Duodenal mucosa (tissue), 2 donors: ENCODE measurements around the gene DUSP18.
"Not testable (repeated sequence)": the region's sequence is repeated elsewhere in the genome, so short reads cannot be mapped to it uniquely, and the experiment has no call there.

Experiments used
- H3K27ac ChIP-seq: one replicate; pipeline ENCODE4 v1.7.0; 2013; ENCODE audit warnings: low read depth, low read length
- H3K27me3 ChIP-seq, 2 donors: one replicate each; pipeline ENCODE4 v1.7.0; 2013; ENCODE audit warnings: low read length in 2 of 2, control low read depth in 1 of 2; ENCODE audit not compliant: insufficient read depth in 2 of 2, control insufficient read depth in 1 of 2
- H3K36me3 ChIP-seq, 2 donors: one replicate each; pipeline ENCODE4 v1.7.0; 2013; ENCODE audit warnings: low read length in 2 of 2, control low read depth in 1 of 2; ENCODE audit not compliant: insufficient read depth in 2 of 2, control insufficient read depth in 1 of 2
- H3K4me1 ChIP-seq, 2 donors: one replicate each; pipeline ENCODE4 v1.7.0; 2013; ENCODE audit warnings: low read length in 2 of 2, control low read depth in 1 of 2; ENCODE audit not compliant: insufficient read depth in 2 of 2, control insufficient read depth in 1 of 2
- H3K4me3 ChIP-seq, 2 donors: one replicate each; pipeline ENCODE4 v1.7.0; 2013; ENCODE audit warnings: low read length in 2 of 2, low read depth in 1 of 2
- H3K9ac ChIP-seq, 2 donors: one replicate each; pipeline ENCODE4 v1.7.0; 2013; ENCODE audit warnings: low read length in 2 of 2, low read depth in 1 of 2
- H3K9me3 ChIP-seq, 2 donors: one replicate each; pipeline ENCODE4 v1.7.0; 2013; ENCODE audit warnings: low read length in 2 of 2, control low read depth in 1 of 2; ENCODE audit not compliant: control insufficient read depth in 1 of 2

Gene DUSP18

DNA sequence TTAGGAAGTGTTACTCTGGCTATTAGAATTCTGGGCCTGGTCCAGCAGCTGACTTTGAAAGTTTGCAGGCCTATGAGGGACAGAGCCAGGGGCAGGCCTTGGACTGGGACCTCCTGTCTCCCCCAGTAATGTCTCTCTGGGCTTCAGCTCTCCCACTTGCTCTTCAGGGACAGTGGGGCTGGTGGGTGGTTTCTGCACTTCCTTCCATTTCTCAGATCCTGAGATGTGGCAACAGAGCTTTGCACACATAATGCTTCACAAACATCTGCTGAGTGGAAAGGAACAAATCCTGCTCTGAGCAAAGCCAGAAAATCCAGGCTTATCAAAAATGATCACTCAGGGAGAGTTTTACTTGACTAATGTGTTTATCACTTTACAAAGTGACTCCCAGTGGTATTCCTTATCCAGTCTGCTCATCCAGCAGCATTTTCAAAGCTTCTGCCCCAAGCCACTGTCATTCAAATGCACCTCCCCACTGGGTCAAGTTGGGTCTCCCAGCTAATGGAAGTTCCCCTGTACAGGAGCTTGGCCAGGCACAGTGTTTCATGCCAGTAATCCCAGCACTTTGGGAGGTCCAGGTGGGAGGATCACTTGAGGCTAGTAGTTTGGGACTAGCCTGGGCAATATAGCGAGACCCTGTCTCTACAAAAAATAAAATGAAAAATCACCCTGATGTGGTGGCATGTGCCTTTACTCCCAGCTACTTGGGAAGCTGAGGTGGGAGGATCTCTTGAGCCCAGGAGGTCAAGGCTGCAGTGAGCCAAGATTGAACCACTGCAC, 13.5 kb upstream of the DUSP18 start:
- Histone ChIP-seq H3K36me3 (no peaks in the 10 kb centered on the region), H3K4me3 (no peak overlapping the region), H3K27ac (no peak overlapping the region), H3K9me3 (no peaks in the 10 kb centered on the region), H3K27me3 (no peaks in the 10 kb centered on the region), H3K9ac (no peak overlapping the region), H3K4me1 (peaks cover 0 to 3% of the 10 kb centered on the region in 2 donors)

DNA sequence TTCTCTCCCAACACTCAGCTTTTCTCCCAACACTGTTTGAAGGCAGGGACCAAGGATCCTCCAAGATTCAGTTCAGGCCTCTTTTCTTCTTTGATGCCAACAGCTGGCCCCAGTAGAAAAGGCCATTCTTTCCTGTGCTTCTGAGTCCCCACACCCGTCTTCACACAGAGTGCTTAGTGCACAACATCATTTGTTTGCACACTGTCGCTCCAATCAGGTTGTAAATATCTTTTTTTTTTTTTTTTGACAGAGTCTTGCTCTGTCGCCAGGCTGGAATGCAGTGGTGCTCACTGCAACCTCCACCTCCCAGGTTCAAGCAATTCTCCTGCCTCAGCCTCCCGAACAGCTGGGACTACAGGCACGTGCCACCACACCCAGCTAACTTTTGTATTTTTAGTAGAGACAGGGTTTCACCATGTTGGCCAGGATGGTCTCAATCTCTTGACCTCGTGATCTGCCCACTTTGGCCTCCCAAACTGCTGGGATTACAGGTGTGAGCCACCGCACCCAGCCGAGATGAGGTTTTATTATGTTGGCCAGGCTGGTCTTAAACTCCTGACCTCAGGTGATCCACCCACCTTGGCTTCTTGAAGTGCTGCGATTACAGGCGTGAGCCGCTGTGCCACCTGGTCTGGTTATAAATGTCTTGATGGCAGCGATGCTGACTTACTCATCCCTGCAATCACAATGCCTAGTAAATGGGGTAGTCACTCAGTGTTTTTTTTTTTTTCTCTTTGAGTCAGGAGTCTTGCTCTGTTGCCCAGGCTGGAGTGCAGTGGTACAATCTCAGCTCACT, 12.4 kb upstream of the DUSP18 start:
- not testable (repeated sequence) for H3K36me3 ChIP-seq, H3K27me3 ChIP-seq, H3K4me1 ChIP-seq, H3K4me3 ChIP-seq, H3K9me3 ChIP-seq, H3K9ac ChIP-seq, H3K27ac ChIP-seq

DNA sequence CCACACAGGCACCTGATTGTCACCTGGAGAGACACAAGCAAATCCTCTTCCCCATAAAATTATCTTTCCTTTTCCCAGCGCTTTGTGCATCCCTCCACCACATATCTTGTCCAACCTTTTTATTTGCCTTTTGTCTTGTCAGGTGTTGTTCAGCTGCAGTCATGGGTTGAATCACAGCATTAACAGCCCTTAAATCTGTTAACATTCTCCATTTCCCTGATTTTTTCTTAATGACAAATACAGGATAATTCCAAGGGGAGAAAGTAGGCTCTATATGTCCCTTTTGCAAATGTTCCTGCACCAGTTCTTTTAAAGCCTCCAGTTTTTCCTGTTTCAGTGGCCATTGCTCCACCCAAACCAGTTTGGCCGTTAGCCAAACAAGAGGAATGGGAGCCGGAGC, 8.9 kb upstream of the DUSP18 start:
- H3K9ac ChIP-seq, H3K9me3 ChIP-seq: not testable (repeated sequence)

DNA sequence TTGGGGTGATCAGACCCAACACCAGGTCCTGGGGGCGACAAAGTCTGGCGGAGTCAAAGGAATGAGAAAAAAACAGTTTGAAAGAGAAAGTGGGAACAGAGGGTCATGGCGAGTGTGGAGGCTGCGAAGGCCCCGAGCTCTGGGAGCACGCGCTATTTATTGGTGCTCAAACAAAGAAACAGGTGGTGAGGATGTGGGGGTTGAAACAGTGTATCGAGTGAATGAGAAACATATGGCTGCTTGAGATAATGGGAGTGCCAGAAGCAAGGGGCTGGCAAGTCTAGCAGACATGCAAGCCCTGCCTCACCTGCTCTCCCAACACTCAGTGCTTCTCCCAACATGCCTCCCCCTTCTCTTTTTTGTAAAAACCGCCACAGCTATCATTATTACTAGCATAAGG, 7.8 kb upstream of the DUSP18 start:
- H3K4me3 ChIP-seq: no peak overlapping the region
- H3K9me3 ChIP-seq: no peaks in the 10 kb centered on the region
- no peaks in the 10 kb centered on the region for H3K27me3 ChIP-seq
- H3K9ac ChIP-seq: no peak overlapping the region
- H3K36me3 ChIP-seq: no peaks in the 10 kb centered on the region
- H3K27ac ChIP-seq: no peak overlapping the region
- no peaks in the 10 kb centered on the region for H3K4me1 ChIP-seq

More for the DNA sequence above, 8.9 kb upstream of the DUSP18 start:
- H3K36me3 ChIP-seq, H3K4me1 ChIP-seq, H3K27ac ChIP-seq, H3K4me3 ChIP-seq, H3K27me3 ChIP-seq: not testable (repeated sequence)

DNA sequence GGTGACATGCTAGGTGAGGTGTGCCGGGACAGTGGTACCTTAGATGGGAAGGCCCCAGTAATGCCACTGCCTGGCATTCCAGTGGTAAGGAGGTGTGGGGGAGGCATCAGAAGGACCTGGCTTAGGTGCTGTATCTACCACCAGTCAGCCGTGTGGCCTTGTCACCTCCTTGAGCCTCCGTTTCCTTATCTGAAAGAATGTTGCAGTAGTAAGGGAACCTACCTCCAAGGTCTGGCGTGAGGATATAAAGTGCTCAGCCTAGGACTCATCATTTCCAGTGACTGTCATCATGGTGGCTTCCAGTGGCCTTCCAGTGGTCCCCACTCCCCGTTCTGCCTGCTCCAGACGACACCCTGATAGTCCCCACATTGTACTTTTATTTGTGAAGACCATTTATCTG, 6.8 kb upstream of the DUSP18 start:
- Histone ChIP-seq H3K4me1 (no peaks in the 10 kb centered on the region), H3K27ac (no peak overlapping the region), H3K9ac (no peak overlapping the region), H3K36me3 (no peaks in the 10 kb centered on the region), H3K27me3 (no peaks in the 10 kb centered on the region), H3K9me3 (no peaks in the 10 kb centered on the region), H3K4me3 (no peak overlapping the region)

DNA sequence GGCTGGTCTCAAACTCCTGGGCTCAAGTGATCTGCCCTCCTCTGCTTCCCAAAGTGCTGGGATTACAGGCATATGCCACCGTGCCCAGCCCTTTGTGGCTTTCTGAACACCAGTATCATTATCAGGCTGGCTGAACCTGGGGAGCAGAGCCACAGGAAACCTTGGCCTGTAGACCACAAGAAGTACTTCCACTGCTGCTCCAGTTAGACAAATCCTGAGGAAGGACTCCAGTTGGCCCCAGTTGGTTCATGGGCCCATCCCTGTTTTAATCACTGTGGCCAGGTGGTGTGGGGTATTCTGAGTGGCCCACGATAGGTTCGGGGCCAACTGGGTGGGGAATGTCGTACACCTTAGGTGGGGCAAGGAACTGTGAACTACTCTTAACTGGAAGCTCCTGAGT, 5.5 kb upstream of the DUSP18 start:
- Histone ChIP-seq H3K4me1 (peaks cover 5% of the 10 kb centered on the region in 2 donors), H3K9me3 (no peaks in the 10 kb centered on the region), H3K27me3 (no peaks in the 10 kb centered on the region), H3K36me3 (no peaks in the 10 kb centered on the region), H3K9ac (no peak overlapping the region), H3K27ac (no peak overlapping the region), H3K4me3 (no peak overlapping the region)

DNA sequence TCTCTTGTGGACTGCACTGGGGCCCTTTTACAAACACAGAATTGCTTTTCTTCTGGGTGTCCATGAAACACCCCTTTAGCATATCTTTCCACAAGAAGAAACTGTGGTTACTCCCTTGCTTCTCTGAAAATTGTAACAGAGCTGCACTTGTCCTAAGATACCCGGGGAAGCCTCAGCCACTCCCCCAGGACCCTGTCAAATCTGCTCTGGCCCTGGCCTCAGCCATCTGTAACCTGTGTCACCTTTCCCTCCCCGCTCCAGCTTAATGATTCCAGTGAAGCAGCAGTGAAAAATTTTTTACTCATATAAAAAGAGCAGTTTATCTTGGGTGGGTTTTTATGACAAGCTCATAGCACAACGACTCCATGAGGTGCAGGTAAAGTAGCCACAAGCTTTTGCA, 3.4 kb upstream of the DUSP18 start:
- Histone ChIP-seq H3K27ac (no peak overlapping the region), H3K36me3 (no peaks in the 10 kb centered on the region), H3K9me3 (no peaks in the 10 kb centered on the region), H3K4me3 (no peak overlapping the region), H3K4me1 (peaks cover 13 to 16% of the 10 kb centered on the region in 2 donors), H3K9ac (no peak overlapping the region), H3K27me3 (no peaks in the 10 kb centered on the region)

DNA sequence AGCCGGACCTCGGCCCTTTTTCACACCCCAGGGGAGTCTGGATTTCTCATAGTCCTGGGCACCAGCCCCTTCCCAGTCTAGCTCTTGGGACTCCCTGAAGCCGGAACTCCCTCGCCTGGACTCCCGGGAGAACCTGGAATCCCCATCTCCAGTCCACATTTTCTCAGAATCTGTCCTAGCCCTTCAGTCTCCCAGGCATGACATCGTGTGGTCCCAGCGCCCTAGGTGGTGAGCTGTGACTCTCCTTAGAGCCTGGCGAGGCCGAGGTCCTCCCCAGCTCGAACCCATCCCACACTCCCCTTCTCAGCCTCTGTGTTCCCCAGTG, 673 bp upstream of the DUSP18 start:
- Histone ChIP-seq H3K4me1 (peaks cover 23 to 26% of the 10 kb centered on the region in 2 donors), H3K4me3 (peak overlapping the region; percentile 90 to 93), H3K27ac (no peak overlapping the region), H3K9me3 (no peaks in the 10 kb centered on the region), H3K36me3 (peaks cover 3 to 5% of the 10 kb centered on the region in 2 donors), H3K9ac (peak overlapping the region; percentile 82 to 87), H3K27me3 (no peaks in the 10 kb centered on the region)

DNA sequence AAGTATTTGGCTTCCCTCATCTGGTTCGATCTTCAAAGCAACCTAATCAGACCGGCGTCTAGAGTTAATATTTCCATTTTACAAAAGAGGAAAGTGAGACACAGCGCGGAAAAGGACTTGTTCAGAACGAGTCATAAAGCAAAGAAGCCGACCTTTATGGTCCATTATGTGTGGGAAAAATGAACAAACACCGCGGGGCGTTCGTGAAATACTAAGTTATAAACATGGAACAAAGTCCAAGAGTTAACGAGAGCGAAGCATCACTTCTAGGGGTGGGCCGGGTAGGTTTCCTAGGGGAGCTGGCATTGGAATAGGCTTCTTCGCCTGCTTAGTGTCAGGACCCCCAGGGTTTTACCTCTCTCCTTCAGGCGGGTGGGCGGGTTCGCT, 575 bp downstream of the DUSP18 start:
- Histone ChIP-seq H3K4me1 (peaks cover 23 to 26% of the 10 kb centered on the region in 2 donors), H3K9me3 (no peaks in the 10 kb centered on the region), H3K27ac (peak overlapping the region; percentile 85), H3K36me3 (peaks cover 7 to 16% of the 10 kb centered on the region in 2 donors), H3K4me3 (peak overlapping the region; percentile 90 to 93), H3K9ac (peak overlapping the region; percentile 34 to 87), H3K27me3 (no peaks in the 10 kb centered on the region)

DNA sequence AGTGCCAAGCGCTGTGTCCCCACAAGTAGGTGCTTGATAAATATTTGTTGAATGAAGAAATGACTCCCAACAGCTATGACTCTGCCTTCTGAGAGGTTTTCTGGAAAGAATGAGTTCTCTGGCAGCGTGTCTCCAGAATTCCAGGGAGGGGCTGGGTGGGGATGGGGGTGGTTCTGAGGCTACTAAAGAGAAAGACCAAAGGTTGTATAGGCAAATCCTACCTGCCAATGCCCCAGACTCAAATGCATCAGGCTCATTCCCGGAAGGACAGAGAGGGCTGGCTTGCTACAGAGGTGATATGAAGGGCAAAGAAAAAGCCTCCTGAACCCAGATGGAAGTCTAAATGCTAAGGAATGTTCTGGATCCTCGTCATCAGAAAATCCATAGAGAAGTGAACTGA, 1.9 kb downstream of the DUSP18 start:
- peaks cover 11 to 21% of the 10 kb centered on the region in 2 donors for H3K36me3 ChIP-seq
- H3K4me1 ChIP-seq: peaks cover 23 to 26% of the 10 kb centered on the region in 2 donors
- H3K27me3 ChIP-seq: no peaks in the 10 kb centered on the region
- peak overlapping the region in 1 of 2 donors; percentile 35 for H3K9ac ChIP-seq
- H3K9me3 ChIP-seq: no peaks in the 10 kb centered on the region
- H3K4me3 ChIP-seq: peak overlapping the region in 1 of 2 donors; percentile 41
- no peak overlapping the region for H3K27ac ChIP-seq
